Hematopoietic multipotent progenitor cell treated with erythropoietin and hydrocortisone succinate and interleukin-3 and kit ligand, for 8 days (in vitro differentiated cells): ENCODE measurements around the gene NUMBL.
"Not testable (repeated sequence)": the region's sequence is repeated elsewhere in the genome, so short reads cannot be mapped to it uniquely, and the experiment has no call there.

Experiments
- DNase-seq: peaks from one replicate; pipeline ENCODE4 v3.0.0-alpha.2; 2015

Gene NUMBL

DNA sequence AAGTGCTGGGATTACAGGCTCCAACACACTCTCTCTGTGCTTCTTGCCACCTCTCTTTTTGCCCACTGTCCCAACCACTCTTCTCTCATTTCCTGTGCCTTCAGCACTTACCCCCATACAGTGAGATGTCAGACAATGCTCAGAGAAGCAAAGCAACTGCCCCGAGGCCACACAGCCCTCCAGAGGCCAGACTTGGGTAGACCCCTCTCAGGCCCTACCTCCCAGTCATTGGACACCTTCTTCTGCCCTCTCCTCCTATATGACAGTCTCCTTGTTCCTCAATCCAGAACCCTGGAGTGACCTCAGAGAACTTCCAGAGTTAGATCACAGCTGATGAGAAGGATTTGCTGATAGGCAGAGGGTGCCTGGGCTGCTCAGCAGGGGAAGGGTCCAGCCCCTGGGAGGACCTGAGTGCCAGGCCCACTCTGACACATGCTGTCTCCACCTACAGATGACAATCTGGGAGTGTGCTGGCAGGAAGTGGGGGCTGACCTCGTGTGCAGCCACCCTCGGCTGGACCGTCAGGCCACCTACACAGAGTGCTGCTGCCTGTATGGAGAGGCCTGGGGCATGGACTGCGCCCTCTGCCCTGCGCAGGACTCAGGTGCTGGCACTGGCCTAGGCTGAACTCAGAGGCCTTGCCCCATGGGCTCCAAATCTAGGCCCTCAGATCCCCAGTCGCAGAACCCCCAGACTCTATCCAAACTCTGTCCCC lies 64.9 kb downstream of the NUMBL start:
- no peak for DNase-seq

DNA sequence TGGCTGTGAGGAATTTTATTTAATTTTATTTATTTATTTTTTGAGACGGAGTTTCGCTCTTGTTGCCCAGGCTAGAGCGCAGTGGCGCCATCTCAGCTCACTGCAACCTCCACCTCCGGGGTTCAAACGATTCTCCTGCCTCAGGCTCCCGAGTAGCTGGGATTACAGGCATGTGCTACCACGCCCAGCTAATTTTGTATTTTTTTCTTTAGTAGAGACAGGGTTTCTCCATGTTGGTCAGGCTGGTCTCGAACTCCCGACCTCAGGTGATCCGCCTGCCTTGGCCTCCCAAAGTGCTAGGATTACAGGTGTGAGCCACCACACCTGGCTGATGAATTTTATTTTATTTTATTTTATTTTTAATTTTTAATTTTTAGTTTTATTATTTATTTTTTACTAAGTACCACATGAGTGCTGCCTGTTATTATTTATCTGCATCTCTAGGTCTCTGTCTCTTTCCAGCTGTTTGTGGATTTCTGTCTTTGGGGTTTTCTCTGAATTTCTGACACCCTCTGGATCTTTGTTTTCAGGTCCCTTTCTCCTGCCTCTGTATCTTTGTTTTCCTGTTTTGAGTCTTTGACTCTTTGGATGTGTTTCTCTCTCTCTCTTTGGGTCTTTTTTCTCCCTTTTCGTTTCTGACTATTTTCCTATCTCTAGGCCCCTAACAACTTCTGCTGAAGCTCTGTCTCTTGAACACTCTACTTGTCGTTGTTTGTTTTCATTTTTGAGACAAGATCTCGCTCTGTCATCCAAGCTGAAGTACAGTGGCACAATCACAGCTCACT lies 65.9 kb downstream of the NUMBL start:
- not testable (repeated sequence) for DNase-seq

DNA sequence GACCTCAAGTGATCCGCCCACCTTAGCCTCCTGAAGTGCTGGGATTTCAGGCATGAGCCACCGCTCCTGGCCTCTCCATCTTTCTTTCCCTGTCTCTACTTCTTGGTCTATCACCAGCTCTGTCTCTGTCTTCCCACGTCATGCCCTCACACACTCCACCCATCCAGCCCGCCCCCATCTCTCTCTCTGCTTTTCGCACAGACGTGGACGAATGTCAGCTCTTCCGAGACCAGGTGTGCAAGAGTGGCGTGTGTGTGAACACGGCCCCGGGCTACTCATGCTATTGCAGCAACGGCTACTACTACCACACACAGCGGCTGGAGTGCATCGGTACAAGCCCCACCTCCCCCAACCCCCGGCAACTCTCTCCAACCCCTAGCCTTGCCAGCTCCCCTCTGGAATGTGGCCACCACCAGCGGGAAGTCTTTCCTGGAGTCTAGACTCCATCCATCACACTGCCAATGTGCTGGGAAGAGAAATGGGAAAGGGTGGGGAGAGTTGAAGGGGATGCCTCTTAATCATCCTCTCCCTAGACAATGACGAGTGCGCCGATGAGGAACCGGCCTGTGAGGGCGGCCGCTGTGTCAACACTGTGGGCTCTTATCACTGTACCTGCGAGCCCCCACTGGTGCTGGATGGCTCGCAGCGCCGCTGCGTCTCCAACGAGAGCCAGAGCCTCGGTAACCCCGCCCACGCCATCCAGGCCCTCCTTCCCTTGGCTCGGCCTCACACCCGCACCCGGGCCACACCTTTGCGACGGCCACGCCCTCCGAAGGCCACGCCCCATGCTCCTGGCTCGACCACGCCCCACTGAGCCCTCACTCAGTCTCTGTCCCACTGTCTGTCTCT lies 66.8 kb downstream of the NUMBL start:
- peak; percentile 71 for DNase-seq

DNA sequence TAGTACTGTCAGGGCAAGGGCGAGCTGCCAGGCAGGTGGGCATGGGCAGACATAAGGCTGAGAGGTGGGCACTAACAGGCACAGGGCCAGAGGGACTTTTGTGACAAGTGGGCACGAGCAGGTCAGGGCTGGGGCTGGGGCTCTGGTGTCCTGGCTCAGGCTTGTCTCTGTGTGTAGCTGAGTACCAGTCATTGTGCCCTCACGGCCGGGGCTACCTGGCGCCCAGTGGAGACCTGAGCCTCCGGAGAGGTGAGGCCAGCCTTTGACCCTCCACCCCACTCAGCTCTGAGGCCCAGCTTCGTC lies 67.7 kb downstream of the NUMBL start:
- DNase-seq, result no peak

DNA sequence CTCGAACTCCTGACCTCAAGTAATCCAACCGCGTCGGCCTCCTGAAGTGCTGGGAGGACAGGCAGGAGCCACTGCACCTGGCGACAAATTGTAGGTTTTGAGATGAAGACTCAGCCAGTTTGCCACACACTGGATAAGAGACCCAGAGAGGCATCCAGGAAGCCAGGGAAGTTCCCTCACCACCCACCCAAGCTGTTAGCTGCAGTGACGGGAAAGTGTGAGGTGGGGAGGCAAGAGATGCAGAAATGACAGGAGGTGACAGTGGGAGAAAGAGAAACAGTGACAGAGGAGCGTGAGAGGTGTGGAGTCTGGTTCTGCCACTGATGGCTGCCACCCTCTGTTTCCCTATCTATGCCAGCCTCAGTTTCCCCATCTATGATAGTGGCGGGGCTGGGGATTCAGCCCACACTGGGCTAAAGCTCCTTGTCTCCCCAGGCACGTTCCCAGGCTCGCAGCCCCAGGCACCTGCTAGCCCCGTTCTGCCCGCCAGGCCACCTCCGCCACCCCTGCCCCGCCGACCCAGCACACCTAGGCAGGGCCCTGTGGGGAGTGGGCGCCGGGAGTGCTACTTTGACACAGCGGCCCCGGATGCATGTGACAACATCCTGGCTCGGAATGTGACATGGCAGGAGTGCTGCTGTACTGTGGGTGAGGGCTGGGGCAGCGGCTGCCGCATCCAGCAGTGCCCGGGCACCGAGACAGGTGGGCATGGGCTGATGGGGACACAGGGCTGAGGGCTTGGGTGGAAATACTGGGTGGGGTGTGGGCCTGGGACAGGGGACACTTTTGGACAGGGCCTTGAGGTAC lies 68.3 kb downstream of the NUMBL start:
- DNase-seq, result no peak

DNA sequence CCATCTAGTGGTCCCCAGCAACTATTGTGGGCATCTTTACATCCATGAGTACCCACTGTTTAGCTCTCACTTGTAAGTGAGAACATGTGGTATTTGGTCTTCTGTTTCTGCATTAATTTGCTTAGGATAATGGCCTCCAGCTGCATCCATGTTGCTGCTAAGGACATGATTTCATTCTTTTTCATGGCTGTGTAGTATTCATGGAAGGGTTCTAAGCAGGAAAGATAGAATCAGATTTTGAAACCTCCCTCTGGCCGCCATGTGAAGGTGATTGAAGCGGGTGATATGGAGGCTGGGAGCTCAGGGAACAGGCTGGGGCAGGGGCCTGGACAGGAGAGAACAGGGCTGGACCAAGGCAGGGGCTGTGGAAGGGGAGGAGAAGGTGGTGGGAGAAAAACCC lies 69.2 kb downstream of the NUMBL start:
- no peak for DNase-seq

DNA sequence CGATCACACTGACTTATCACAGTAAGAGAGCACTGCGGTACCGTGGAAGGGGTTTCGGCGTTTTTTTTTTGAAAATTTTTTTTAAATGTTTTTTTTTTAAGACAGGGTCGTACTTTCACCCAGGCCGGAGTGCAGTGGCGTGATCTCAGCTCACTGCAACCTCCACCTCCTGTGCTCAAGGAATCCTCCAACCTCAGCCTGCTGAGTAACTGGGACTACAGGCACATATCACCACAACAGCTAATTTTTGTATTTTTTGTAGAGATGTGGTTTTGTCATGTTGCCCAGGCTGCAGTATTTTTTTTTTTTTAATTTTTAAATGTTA lies 70.3 kb downstream of the NUMBL start:
- DNase-seq, result no peak

DNA sequence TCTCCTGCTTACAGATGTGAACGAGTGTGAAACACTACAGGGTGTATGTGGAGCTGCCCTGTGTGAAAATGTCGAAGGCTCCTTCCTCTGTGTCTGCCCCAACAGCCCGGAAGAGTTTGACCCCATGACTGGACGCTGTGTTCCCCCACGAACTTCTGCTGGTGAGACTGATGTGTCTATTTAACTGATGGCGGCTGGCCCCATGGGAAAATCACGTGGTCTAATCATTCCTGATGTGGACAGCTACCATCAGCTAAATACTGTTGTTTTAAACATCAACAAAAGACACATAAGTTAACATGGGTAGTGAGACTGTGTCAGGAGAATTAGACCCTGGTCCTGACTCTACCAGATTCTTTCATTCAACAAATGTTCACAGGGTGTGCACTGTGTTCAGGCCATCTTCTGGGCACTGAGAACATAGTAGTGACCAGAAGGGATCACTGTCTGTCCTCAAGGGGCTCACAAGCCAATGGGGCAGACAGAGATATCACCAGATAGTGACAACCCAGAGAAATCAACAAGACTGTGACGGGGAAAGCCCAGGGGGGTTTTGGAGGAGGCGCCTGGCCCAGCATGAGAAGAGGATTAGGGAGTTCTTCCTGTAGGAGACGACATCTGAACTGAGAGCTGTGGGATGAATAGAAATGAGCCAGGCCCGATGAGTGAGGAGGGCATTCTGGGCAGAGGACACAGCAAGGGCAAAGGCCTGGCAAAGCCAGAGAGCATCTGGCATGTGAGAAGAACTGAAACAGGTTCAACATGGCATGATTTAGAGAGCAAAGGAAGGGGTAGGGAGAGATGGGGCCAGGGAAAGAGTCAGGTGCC lies 70.9 kb downstream of the NUMBL start:
- DNase-seq, result no peak

DNA sequence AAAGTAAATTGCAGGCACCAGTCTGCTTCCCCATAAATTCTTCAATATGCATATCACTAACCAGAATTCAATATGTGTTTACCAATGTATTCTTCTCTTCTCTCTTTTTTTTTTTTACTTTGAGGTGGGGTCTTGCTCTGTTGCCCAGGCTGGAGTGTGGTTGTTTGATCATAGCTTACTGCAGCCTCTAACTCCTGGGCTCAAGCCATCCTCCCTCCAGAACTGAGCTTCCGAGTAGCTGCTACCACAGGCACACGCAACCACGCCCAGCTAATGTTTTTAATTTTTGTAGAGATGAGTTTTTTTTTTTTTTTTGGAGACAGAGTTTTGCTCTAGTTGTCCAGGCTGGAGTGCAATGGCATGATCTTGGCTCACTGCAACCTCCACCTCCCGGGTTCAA lies 72.5 kb downstream of the NUMBL start:
- DNase-seq, result no peak

DNA sequence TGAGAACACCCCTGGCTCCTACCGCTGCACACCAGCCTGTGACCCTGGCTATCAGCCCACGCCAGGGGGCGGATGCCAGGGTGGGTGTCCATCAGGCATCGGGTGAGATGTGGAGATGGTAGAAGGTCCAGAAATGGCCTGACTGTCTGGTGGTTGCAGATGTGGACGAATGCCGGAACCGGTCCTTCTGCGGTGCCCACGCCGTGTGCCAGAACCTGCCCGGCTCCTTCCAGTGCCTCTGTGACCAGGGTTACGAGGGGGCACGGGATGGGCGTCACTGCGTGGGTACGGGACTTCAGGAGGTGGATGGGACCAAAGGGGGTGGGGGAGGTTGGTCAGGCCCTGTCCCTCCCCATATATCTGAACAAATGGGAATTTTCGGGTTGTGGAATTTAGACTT lies 73.5 kb downstream of the NUMBL start:
- DNase-seq, result no peak

DNA sequence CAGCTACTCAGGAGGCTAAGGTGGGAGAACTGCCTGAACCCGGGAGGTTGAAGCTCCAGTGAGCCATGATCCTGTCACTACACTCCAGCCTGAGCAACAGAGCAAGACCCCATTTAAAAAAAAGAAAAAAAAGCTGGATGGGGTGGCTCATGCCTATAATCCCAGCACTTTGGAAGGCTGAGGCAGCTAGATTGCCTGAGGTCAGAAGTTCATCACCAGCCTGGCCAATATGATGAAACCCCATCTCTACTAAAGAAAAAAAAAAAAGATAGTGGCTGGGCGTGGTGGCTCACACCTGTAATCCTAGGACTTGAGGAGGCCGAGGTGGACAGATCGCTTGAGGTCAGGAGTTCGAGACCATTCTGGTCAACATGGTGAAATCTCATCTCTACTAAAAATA lies 74.3 kb downstream of the NUMBL start:
- DNase-seq, result no peak
